Mesendoderm (in vitro differentiated cells): ENCODE data around the gene ABCC5.

Source experiments
- DNase-seq: peaks from one replicate; pipeline ENCODE4 v3.0.0; 2013
- H2AK5ac ChIP-seq: 2 replicates; pipeline ENCODE4 v1.6.1; 2013; ENCODE audit warnings: low read length, inconsistent platforms
- H2BK120ac ChIP-seq: 2 replicates; pipeline ENCODE4 v1.6.1; 2013; ENCODE audit warnings: low read depth, mild to moderate bottlenecking, low read length, moderate library complexity, mixed read lengths
- H2BK15ac ChIP-seq: replicated peaks from 2 replicates; pipeline ENCODE4 v1.6.1; 2013; ENCODE audit warnings: low read depth, mild to moderate bottlenecking, moderate library complexity
- H2BK5ac ChIP-seq: 2 replicates; pipeline ENCODE4 v1.6.1; 2013; ENCODE audit warnings: low read length, inconsistent platforms
- H3K18ac ChIP-seq: 2 replicates; pipeline ENCODE4 v1.6.1; 2013; ENCODE audit warnings: mild to moderate bottlenecking, low read length, mixed read lengths
- H3K23ac ChIP-seq: one replicate; pipeline ENCODE4 v1.6.1; 2013; ENCODE audit warnings: low read length
- H3K27ac ChIP-seq: 2 replicates; pipeline ENCODE4 v1.5.1; 2013; ENCODE audit warnings: low read depth, mild to moderate bottlenecking, inconsistent platforms, low read length, moderate library complexity
- H3K27me3 ChIP-seq: 2 replicates; pipeline ENCODE4 v1.6.1; 2013; ENCODE audit warnings: low read length, control low read depth, mild to moderate bottlenecking, inconsistent platforms; ENCODE audit not compliant: insufficient read depth, poor library complexity
- H3K36me3 ChIP-seq: 2 replicates; pipeline ENCODE4 v1.6.1; 2013; ENCODE audit warnings: low read length, inconsistent platforms; ENCODE audit not compliant: control insufficient read depth, insufficient read depth
- H3K4ac ChIP-seq: one replicate; pipeline ENCODE4 v1.6.1; 2013; ENCODE audit warnings: low read depth, mild to moderate bottlenecking, low read length, moderate library complexity
- H3K4me1 ChIP-seq: 2 replicates; pipeline ENCODE4 v1.6.1; 2013; ENCODE audit warnings: low read depth, low read length, inconsistent platforms; ENCODE audit not compliant: control insufficient read depth
- H3K4me2 ChIP-seq: 2 replicates; pipeline ENCODE4 v1.6.1; 2013; ENCODE audit warnings: low read length
- H3K4me3 ChIP-seq: 2 replicates; pipeline ENCODE4 v1.5.1; 2013; ENCODE audit warnings: mild to moderate bottlenecking, low read length
- H3K56ac ChIP-seq: one replicate; pipeline ENCODE4 v1.6.1; 2013; ENCODE audit warnings: low read length
- H3K79me1 ChIP-seq: 2 replicates; pipeline ENCODE4 v1.6.1; 2013; ENCODE audit warnings: low read length, inconsistent platforms
- H3K79me2 ChIP-seq: 2 replicates; pipeline ENCODE4 v1.6.1; 2013; ENCODE audit warnings: mild to moderate bottlenecking, low read length; ENCODE audit not compliant: control insufficient read depth, insufficient read depth
- H3K9ac ChIP-seq: 2 replicates; pipeline ENCODE4 v1.6.1; 2013; ENCODE audit warnings: low read length, inconsistent platforms
- H4K5ac ChIP-seq: one replicate; pipeline ENCODE4 v1.6.1; 2013; ENCODE audit warnings: low read length
- H4K8ac ChIP-seq: one replicate; pipeline ENCODE4 v1.6.1; 2013; ENCODE audit warnings: low read depth, mild to moderate bottlenecking, control low read depth, low read length, moderate library complexity
- WGBS: extraction: QIAGEN DNeasy Blood & Tissue Kit; methylation state at CpG from one replicate; pipeline ENCODE4 v1.1.7; 2013; ENCODE audit warnings: low lambda C conversion rate, missing lambda C conversion rate; ENCODE audit not compliant: insufficient coverage; ENCODE audit errors: extremely low coverage; 5-methylcytosine and 5-hydroxymethylcytosine counted together

Gene ABCC5

DNA sequence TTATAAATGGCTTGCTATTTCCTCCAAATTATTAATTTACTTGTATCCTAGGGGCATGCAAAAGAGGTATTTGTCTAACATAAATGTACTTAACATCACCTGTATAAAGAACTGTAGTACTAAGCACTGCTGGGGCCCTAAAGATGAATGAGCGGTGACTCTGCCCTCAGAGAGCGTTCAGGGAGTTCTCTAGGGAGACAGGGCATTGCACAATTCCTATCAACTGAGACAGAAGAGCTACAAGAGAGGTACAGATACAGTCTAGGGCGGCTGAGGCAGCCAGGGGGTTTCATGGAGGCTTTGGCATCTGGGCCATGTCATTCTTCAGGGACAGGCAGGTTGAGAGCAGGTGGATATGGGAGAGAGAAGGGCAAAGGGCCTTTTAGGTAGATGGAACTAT is 93.1 kb downstream of the ABCC5 start:
- no peak overlapping the region for H3K27ac ChIP-seq
- WGBS, result no CpG with 5 or more reads among the region's 3 CpGs
- no peak overlapping the region for H3K18ac ChIP-seq
- no peak overlapping the region for H3K4me2 ChIP-seq
- H2AK5ac ChIP-seq, result no peak overlapping the region
- H3K4ac ChIP-seq, result no peak overlapping the region
- no peak overlapping the region for H3K4me3 ChIP-seq
- peaks cover 4% of the 10 kb centered on the region for H3K36me3 ChIP-seq
- H3K27me3 ChIP-seq, result no peaks in the 10 kb centered on the region
- no peak overlapping the region for H3K56ac ChIP-seq
- no peaks in the 10 kb centered on the region for H3K79me1 ChIP-seq
- no peak overlapping the region for H3K23ac ChIP-seq
- H2BK5ac ChIP-seq, result no peak overlapping the region
- H3K9ac ChIP-seq, result no peak overlapping the region
- no peak overlapping the region for H4K8ac ChIP-seq
- H3K79me2 ChIP-seq, result no peaks in the 10 kb centered on the region
- H3K4me1 ChIP-seq, result no peaks in the 10 kb centered on the region
- no peak overlapping the region for H2BK120ac ChIP-seq
- no peak for DNase-seq
- H4K5ac ChIP-seq, result no peak overlapping the region
- H2BK15ac ChIP-seq, result no peak overlapping the region

- Histone ChIP-seq H3K4ac (no peak overlapping the region), H3K79me1 (no peaks in the 10 kb centered on the region), H3K4me2 (no peak overlapping the region), H3K27me3 (no peaks in the 10 kb centered on the region), H3K4me1 (no peaks in the 10 kb centered on the region), H2AK5ac (no peak overlapping the region), H3K9ac (no peak overlapping the region), H3K79me2 (no peaks in the 10 kb centered on the region), H3K18ac (no peak overlapping the region), H3K56ac (no peak overlapping the region), H3K23ac (no peak overlapping the region), H3K27ac (no peak overlapping the region), H2BK15ac (no peak overlapping the region), H3K4me3 (no peak overlapping the region), H4K5ac (no peak overlapping the region), H2BK120ac (no peak overlapping the region), H3K36me3 (peaks cover 4% of the 10 kb centered on the region), H2BK5ac (no peak overlapping the region), H4K8ac (no peak overlapping the region)
- DNase-seq, result no peak
- WGBS, result no CpG with 5 or more reads among the region's 4 CpGs
Measured at GRCh38 chr3:183922421-183922820, 95.3 kb downstream of the ABCC5 start.

DNA sequence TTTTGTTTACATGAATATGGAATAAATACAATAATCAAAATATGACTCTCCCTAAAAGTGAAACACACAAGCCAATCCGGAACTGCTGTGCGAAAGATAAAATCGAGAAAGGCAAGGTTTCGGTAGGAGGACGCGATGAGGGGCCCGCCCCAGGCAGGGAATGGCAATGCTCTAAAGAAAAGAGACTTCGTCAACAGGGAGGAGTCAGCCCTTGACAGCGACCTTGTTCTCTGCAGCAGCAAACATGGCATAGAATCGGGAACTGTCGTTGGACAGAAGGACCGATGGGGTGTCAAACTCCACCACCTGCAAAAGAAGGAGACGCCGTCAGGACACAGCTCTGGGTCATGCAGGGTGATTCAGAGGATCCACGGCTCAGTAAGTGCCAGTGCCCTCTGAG is 96.6 kb downstream of the ABCC5 start:
- Histone ChIP-seq H4K8ac (no peak overlapping the region), H3K4ac (no peak overlapping the region), H2BK120ac (no peak overlapping the region), H3K9ac (no peak overlapping the region), H2BK15ac (no peak overlapping the region), H4K5ac (no peak overlapping the region), H3K4me3 (no peak overlapping the region), H3K27ac (no peak overlapping the region), H2AK5ac (no peak overlapping the region), H2BK5ac (no peak overlapping the region), H3K56ac (no peak overlapping the region), H3K36me3 (peaks cover 4% of the 10 kb centered on the region), H3K4me1 (no peaks in the 10 kb centered on the region), H3K18ac (no peak overlapping the region), H3K4me2 (no peak overlapping the region), H3K79me1 (no peaks in the 10 kb centered on the region), H3K27me3 (no peaks in the 10 kb centered on the region), H3K23ac (no peak overlapping the region), H3K79me2 (no peaks in the 10 kb centered on the region)
- no CpG with 5 or more reads among the region's 15 CpGs for WGBS
- no peak for DNase-seq

DNA sequence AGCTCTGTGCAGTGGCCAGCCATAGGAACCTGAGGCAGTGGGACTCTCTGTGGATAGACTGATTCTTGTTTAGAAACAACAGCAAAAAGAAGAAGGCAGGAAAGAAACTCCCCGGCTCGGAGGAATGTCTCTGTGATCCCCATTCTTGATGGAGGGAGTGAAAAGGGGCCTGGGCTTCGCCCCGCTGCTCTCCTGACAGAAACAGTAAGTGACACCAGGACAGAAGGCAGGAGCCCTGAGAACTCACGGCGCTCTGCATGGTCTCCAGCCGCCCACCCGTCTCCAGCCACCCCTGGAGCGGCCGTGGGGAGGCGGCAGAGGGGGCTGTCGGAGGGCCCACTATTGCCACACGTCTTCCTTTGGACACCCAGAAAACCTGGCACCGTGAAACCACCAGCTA is 97.3 kb downstream of the ABCC5 start:
- Histone ChIP-seq H2BK5ac (no peak overlapping the region), H3K79me2 (no peaks in the 10 kb centered on the region), H3K4me2 (no peak overlapping the region), H3K9ac (no peak overlapping the region), H3K23ac (no peak overlapping the region), H3K4me1 (no peaks in the 10 kb centered on the region), H2BK15ac (no peak overlapping the region), H4K5ac (no peak overlapping the region), H3K18ac (no peak overlapping the region), H3K56ac (no peak overlapping the region), H3K27ac (no peak overlapping the region), H2BK120ac (no peak overlapping the region), H4K8ac (no peak overlapping the region), H3K36me3 (peaks cover 4% of the 10 kb centered on the region), H3K4me3 (no peak overlapping the region), H3K4ac (no peak overlapping the region), H2AK5ac (no peak overlapping the region), H3K27me3 (no peaks in the 10 kb centered on the region), H3K79me1 (no peaks in the 10 kb centered on the region)
- no peak for DNase-seq
- no CpG with 5 or more reads among the region's 14 CpGs for WGBS

DNA sequence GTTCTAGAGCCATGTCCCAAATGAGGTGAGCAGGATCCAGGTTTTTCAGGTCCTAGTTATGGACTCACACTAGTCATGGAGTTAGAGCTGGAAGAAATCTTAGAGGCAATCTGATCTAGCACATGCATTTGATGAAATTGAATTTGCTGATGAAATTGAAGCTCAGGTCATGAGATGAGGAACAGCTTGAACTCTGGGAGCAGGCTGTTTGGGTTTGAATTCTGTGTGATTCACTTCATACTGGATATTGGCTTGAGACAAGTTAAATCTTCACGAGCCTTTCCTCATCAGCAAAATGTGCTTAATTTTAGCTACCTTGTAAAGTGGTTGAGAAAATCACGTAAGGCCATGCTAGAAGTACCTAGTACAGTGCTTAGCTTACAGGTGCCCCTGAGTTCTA is 99.5 kb downstream of the ABCC5 start:
- Histone ChIP-seq H4K8ac (no peak overlapping the region), H2BK15ac (no peak overlapping the region), H2BK120ac (no peak overlapping the region), H3K18ac (no peak overlapping the region), H2AK5ac (no peak overlapping the region), H3K79me1 (no peaks in the 10 kb centered on the region), H3K4me2 (no peak overlapping the region), H3K27ac (no peak overlapping the region), H3K4me3 (no peak overlapping the region), H4K5ac (no peak overlapping the region), H2BK5ac (no peak overlapping the region), H3K4ac (no peak overlapping the region), H3K56ac (no peak overlapping the region), H3K23ac (no peak overlapping the region), H3K4me1 (no peaks in the 10 kb centered on the region), H3K9ac (no peak overlapping the region), H3K79me2 (no peaks in the 10 kb centered on the region), H3K36me3 (peaks cover 3% of the 10 kb centered on the region), H3K27me3 (no peaks in the 10 kb centered on the region)
- DNase-seq, result no peak
- WGBS, result no CpG with 5 or more reads among the region's 2 CpGs

GRCh38 chr3:183917776-183918175 is 99.9 kb downstream of the ABCC5 start:
- H2AK5ac ChIP-seq, result no peak overlapping the region
- H3K79me2 ChIP-seq, result no peaks in the 10 kb centered on the region
- no peak for DNase-seq
- H3K18ac ChIP-seq, result no peak overlapping the region
- no peak overlapping the region for H3K4me2 ChIP-seq
- H3K23ac ChIP-seq, result no peak overlapping the region
- no peak overlapping the region for H3K4me3 ChIP-seq
- no peak overlapping the region for H2BK5ac ChIP-seq
- H3K27ac ChIP-seq, result no peak overlapping the region
- H4K5ac ChIP-seq, result no peak overlapping the region
- WGBS, result no CpG with 5 or more reads among the region's 4 CpGs
- no peak overlapping the region for H4K8ac ChIP-seq
- no peak overlapping the region for H2BK15ac ChIP-seq
- H2BK120ac ChIP-seq, result no peak overlapping the region
- no peak overlapping the region for H3K56ac ChIP-seq
- H3K36me3 ChIP-seq, result peaks cover 3% of the 10 kb centered on the region
- H3K4ac ChIP-seq, result no peak overlapping the region
- H3K79me1 ChIP-seq, result no peaks in the 10 kb centered on the region
- H3K4me1 ChIP-seq, result no peaks in the 10 kb centered on the region
- H3K9ac ChIP-seq, result no peak overlapping the region
- no peaks in the 10 kb centered on the region for H3K27me3 ChIP-seq
